HG02943 (cell line): ENCODE results near the gene IRX2.

Experiments
- ATAC-seq: cut with Tn5 transposase; IDR thresholded peaks from one replicate; pipeline ENCODE4 v1.9.1; 2021; ENCODE audit warnings: mild to moderate bottlenecking, low read depth, moderate library complexity; ENCODE audit not compliant: unreplicated experiment

The IRX2 gene

DNA sequence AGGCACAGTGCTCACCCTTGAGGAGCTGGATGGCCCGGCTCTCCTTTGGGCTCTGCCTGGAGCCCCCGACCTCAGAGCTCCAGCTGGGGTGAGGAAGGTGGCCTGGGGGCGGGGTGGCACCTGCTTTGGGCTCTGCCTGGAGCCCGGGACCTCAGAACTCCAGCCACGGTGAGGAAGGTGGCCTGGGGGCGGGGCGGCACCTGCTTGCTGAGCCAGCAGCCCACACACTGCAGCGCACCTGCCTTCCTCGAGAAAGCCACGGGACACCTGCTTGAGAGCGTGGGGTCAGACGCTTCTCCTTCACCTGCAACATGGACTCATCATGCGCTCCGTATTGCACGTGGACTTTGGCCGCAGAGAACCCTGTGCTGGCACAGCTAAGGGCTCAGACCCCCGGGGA is 51.8 kb downstream of the IRX2 start:
- no peak for ATAC-seq

DNA sequence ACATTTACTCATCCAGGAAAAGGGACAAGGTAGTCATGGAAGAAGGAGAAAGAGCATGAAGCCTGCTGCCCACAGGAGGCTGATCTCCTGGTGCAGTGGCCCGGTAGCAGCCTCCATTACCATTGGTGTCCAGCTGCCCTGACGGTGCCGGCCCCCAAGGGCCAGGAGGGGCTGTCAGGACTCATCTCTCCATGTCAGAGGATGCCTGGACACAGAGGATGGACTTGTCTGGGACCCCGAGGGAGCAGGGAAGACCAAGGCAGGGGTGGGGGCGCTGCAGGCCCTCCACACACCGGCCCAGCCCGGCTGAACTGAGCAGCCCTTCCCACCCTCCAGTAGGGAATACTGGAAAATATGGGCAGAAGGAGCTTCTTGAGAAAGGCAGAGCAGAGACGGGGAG is 52.2 kb downstream of the IRX2 start:
- ATAC-seq: no peak

DNA sequence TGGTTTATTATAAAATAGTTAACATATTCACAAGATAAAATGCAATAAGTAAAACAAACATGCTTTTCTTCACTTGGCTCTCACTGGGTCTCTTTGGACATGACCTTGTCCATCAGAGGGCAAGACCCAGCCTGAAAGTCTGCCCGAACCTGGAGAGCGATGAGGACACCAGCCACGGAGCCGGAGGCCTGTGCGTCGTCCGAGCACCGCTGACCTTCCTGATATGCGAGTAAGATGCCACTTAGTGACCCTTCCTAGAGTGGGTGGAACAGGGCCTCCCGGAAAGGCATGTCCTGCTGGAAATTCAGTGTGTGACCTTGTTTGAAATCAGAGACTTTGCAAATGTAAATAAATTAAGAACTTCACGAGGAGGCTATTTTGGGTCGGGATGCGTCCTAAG is 52.9 kb downstream of the IRX2 start:
- ATAC-seq: no peak

DNA sequence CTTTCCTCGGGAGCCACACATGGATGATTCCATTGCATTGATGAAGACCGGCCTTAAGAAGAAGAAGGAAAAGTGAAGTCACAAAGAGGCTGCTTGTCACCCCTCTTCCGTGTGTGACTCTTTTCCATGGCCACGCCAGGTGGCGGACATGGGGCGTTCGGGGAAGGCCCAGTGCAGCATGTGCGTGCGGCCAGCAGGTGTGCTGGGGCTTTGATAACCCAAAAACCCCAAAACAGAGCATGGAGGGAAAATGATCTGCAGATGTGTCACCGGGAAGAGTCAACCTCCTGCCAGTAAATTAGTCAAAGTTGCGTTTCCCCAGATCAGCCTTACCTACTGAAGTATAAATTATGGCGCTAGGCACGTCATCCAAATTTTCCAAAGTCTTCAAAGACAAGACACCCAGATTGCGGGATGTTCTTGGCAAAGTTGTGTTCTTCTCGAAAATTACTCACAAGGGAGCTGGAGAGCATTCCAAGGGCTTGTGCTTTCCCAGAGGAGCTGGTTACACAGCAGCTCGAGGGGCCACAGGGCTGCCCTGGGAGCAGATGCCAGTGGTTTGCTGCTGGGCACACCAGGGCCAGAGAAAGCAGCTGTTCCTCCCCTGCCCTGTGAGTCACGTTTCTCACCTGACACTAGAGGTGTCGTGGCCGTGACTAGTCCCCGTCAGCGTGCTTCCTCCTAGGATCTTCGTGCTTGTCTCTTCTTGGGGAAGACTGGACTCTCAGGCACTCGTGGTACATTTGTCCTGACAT is 53.9 kb downstream of the IRX2 start:
- no peak for ATAC-seq

DNA sequence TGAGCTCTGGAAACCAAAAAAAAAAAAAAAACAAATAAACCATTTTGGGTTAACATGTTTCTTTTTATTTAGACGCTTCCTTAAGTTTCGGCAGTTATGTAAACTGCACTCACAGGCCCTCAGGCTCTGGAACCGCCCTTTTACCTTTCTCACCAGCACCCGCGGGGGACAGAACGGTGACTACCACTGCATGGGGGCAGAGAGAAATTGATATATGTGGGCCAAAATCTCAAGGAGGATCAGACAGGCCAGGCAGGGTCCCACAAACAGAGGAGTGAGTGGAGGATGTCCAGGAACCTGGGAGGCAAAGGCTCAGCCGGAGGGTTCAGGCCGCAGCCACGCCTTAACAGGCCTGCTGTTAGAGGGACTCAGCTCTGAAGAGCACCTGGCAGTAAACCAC is 54.4 kb downstream of the IRX2 start:
- ATAC-seq: no peak
